Keratinocyte (primary cell): ENCODE measurements around the gene CTNNA3.

Experiments used
- CTCF ChIP-seq, 3 experiments: IDR thresholded peaks in 1 of 3; conservative IDR thresholded peaks in 1 of 3; optimal IDR thresholded peaks in 1 of 3; 2 replicates in 2 of 3; 3 replicates in 1 of 3; pipeline versions ENCODE3 to v1.5.1; 2011; ENCODE audit warnings: low read length in 3 of 3, mild to moderate bottlenecking in 3 of 3, moderate library complexity in 2 of 3, control low read depth in 1 of 3, inconsistent platforms in 1 of 3; ENCODE audit not compliant: insufficient read depth in 2 of 3; ENCODE audit errors: extremely low read depth in 1 of 3
- EZH2 ChIP-seq: IDR thresholded peaks from one replicate; pipeline ENCODE4 v1.6.1; 2012; ENCODE audit warnings: inconsistent platforms, mild to moderate bottlenecking, low read length, moderate library complexity

- TF ChIP-seq CTCF (optimal IDR thresholded peaks at IDR 0.05 in 1 of 3, IDR thresholded peaks at IDR 0.05 in 1 of 3, conservative IDR thresholded peaks at IDR 0.05 in 1 of 3; ENCODE audit: extremely low read depth in 1 of 3, insufficient read depth in 2 of 3, low read length in 3 of 3), result no peak
- no peak for TF ChIP-seq EZH2
Observed at GRCh38 chr10:66999762-67000545, 696.0 kb downstream of the CTNNA3 start.
